ENCODE measurements around the gene TGFBI. TPM values are rescaled to one million over a fixed set of nuclear protein-coding genes. Genes with fewer than 3 reads are reported as not detected.
A peak's percentile ranks its signal among the peaks of the same experiment; 100 is the strongest.

The TGFBI gene
- total and polyA plus RNA-seq, 2 donors from 2014 or later, result 36.4 to 78.5 TPM

GRCh38 chr5:136070486-136071285 lies 41.9 kb downstream of the TGFBI start:
- Histone ChIP-seq H3K4me1 (ENCODE audit: control insufficient read depth in 2 of 3, insufficient read depth in 2 of 3, low read depth in 1 of 3, low read length in 3 of 3) (peaks cover 0 to 2% (median 0%) of the 10 kb centered on the region in 3 donors), H3K9me3 (ENCODE audit: control insufficient read depth in 2 of 3, insufficient read depth in 1 of 3, low read length in 3 of 3) (no peaks in the 10 kb centered on the region), H3K27ac (ENCODE audit: low read depth in 2 of 2, low read length in 2 of 2) (no peak overlapping the region), H3K27me3 (ENCODE audit: control insufficient read depth, insufficient read depth, low read length) (no peaks in the 10 kb centered on the region), H3K36me3 (ENCODE audit: control insufficient read depth in 2 of 3, insufficient read depth in 3 of 3, low read length in 3 of 3) (no peaks in the 10 kb centered on the region), H3K9ac (ENCODE audit: low read length in 3 of 3) (no peak overlapping the region), H3K4me3 (ENCODE audit: low read length in 3 of 3) (no peak overlapping the region)
- intact Hi-C loops (cut with DNase I), result no loop called here
- FAIRE-seq (no peak), DNase-seq (peak in 2 of 5 donors; percentile 38 to 80)
- TF ChIP-seq CTCF (IDR thresholded peaks at IDR 0.05; ENCODE audit: borderline replicate concordance, extremely low read depth, insufficient read depth), result no peak

GRCh38 chr5:136073714-136074529 lies 45.1 kb downstream of the TGFBI start:
- no peaks in the 10 kb centered on the region for H3K36me3 ChIP-seq (ENCODE audit: control insufficient read depth in 2 of 3, insufficient read depth in 3 of 3, low read length in 3 of 3)
- no peak for TF ChIP-seq CTCF (IDR thresholded peaks at IDR 0.05; ENCODE audit: borderline replicate concordance, extremely low read depth, insufficient read depth)
- intact Hi-C loops (cut with DNase I), result no loop called here
- no peak for DNase-seq
- H3K27ac ChIP-seq (ENCODE audit: low read depth in 2 of 2, low read length in 2 of 2), result no peak overlapping the region
- no peaks in the 10 kb centered on the region for H3K4me1 ChIP-seq (ENCODE audit: control insufficient read depth in 2 of 3, insufficient read depth in 2 of 3, low read depth in 1 of 3, low read length in 3 of 3)
- H3K9me3 ChIP-seq (ENCODE audit: control insufficient read depth in 2 of 3, insufficient read depth in 1 of 3, low read length in 3 of 3), result no peaks in the 10 kb centered on the region
- no peaks in the 10 kb centered on the region for H3K27me3 ChIP-seq (ENCODE audit: control insufficient read depth, insufficient read depth, low read length)
- H3K9ac ChIP-seq (ENCODE audit: low read length in 3 of 3), result no peak overlapping the region
- no peak for FAIRE-seq
- no peak overlapping the region for H3K4me3 ChIP-seq (ENCODE audit: low read length in 3 of 3)

GRCh38 chr5:136075466-136075891 lies 46.7 kb downstream of the TGFBI start:
- H3K27me3 ChIP-seq (ENCODE audit: control insufficient read depth, insufficient read depth, low read length), result no peaks in the 10 kb centered on the region
- TF ChIP-seq CTCF (IDR thresholded peaks at IDR 0.05; ENCODE audit: borderline replicate concordance, extremely low read depth, insufficient read depth), result no peak
- H3K9me3 ChIP-seq (ENCODE audit: control insufficient read depth in 2 of 3, insufficient read depth in 1 of 3, low read length in 3 of 3), result no peaks in the 10 kb centered on the region
- no peak overlapping the region for H3K27ac ChIP-seq (ENCODE audit: low read depth in 2 of 2, low read length in 2 of 2)
- intact Hi-C loops (cut with DNase I), result no loop called here
- FAIRE-seq (no peak), DNase-seq (no peak)
- no peaks in the 10 kb centered on the region for H3K36me3 ChIP-seq (ENCODE audit: control insufficient read depth in 2 of 3, insufficient read depth in 3 of 3, low read length in 3 of 3)
- H3K4me1 ChIP-seq (ENCODE audit: control insufficient read depth in 2 of 3, insufficient read depth in 2 of 3, low read depth in 1 of 3, low read length in 3 of 3), result peaks cover 0 to 6% (median 0%) of the 10 kb centered on the region in 3 donors
- H3K4me3 ChIP-seq (ENCODE audit: low read length in 3 of 3), result no peak overlapping the region
- H3K9ac ChIP-seq (ENCODE audit: low read length in 3 of 3), result no peak overlapping the region
